ENCODE results near the gene C11orf24. TPM values are rescaled to one million over a fixed set of nuclear protein-coding genes. Genes with fewer than 3 reads are reported as not detected.

Gene C11orf24
- total and polyA plus RNA-seq, 2 donors (not counting 1 experiment from before 2014, with no cell fraction given), result 88.6 to 94.2 TPM

DNA sequence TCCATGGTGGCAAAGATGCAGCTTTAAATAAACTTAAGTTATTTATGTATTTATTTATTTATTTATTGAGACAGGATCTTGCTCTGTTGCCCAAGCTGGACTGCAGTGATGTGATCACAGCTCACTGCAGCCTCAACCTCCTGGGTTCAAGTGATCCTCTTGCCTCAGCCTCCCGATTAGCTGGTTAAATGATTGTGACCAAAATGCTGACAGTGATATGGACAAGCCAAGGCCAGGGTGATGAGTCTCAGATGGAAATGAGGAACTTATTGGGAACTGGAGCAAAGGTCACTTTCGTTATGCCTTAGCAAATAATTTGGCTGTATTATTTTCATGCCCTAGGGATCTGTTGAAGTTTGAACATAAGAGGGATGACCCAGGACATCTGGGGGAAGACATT lies 31.3 kb upstream of the C11orf24 start:
- no peak overlapping the region for H2AFZ ChIP-seq (ENCODE audit: insufficient read depth, low read depth, low read length, poor library complexity, severe bottlenecking)
- ChIA-PET CTCF (interaction anchor here (0.6 to 10.2 kb wide), 7 partner anchors 17 to 105 kb away, joined by 3 to 427 read pairs (median 3); no protein-coding TSS in a partner anchor), POLR2A (no interaction called here)
- no peaks in the 10 kb centered on the region for H3K9me3 Mint-ChIP-seq (ENCODE audit: insufficient read depth)
- no peak overlapping the region for H3K4me3 ChIP-seq (ENCODE audit: control extremely low read depth in 1 of 5, extremely low read depth in 1 of 5, insufficient read depth in 1 of 5, low read depth in 2 of 5, low read length in 4 of 5)
- H3K27ac Mint-ChIP-seq, result no peak overlapping the region
- no peaks in the 10 kb centered on the region for H3K36me3 ChIP-seq (replicated peaks in 1 of 2; ENCODE audit: control extremely low read depth in 1 of 2, control insufficient read depth in 1 of 2, extremely low read depth in 1 of 2, insufficient read depth in 2 of 2, low read length in 1 of 2)
- WGBS (ENCODE audit: insufficient coverage), result 90% methylated on average over 1 of the region's 2 CpGs
- TF ChIP-seq EZH2 (IDR thresholded peaks at IDR 0.05; ENCODE audit: borderline replicate concordance, insufficient read depth, low read depth, low read length, poor library complexity, severe bottlenecking), result no peak
- H3K79me2 ChIP-seq (ENCODE audit: control insufficient read depth, insufficient read depth, low read length), result no peaks in the 10 kb centered on the region
- H3K27me3 ChIP-seq (replicated peaks in 1 of 4; ENCODE audit: control extremely low read depth in 1 of 4, control insufficient read depth in 3 of 4, insufficient read depth in 4 of 4, low read length in 3 of 4), result no peaks in the 10 kb centered on the region
- H3K9me3 ChIP-seq (ENCODE audit: control extremely low read depth in 1 of 3, control insufficient read depth in 2 of 3, insufficient read depth in 1 of 3, low read length in 2 of 3), result peaks cover 0 to 8% (median 6%) of the 10 kb centered on the region in 3 donors
- peaks cover 0 to 19% of the 10 kb centered on the region in 2 donors for H3K4me1 ChIP-seq (ENCODE audit: control insufficient read depth in 2 of 2, insufficient read depth in 2 of 2, low read length in 2 of 2)
- no peaks in the 10 kb centered on the region for H3K27me3 Mint-ChIP-seq
- H4K20me1 ChIP-seq (ENCODE audit: control insufficient read depth, insufficient read depth, low read length, poor library complexity, severe bottlenecking), result no peaks in the 10 kb centered on the region
- no peak overlapping the region for H3K4me3 Mint-ChIP-seq
- intact Hi-C loops (cut with micrococcal nuclease), result no loop called here
- H3K4me2 ChIP-seq (replicated peaks; ENCODE audit: low read depth, low read length, poor library complexity, severe bottlenecking), result no peak overlapping the region
- peaks cover 11% of the 10 kb centered on the region for H3K4me1 Mint-ChIP-seq
- no peak overlapping the region for H3K9ac ChIP-seq (ENCODE audit: low read length)
- no peak for DNase-seq
- ATAC-seq (ENCODE audit: low read depth), result no peak
- no peak overlapping the region for H3K27ac ChIP-seq (ENCODE audit: low read length in 2 of 2)

DNA sequence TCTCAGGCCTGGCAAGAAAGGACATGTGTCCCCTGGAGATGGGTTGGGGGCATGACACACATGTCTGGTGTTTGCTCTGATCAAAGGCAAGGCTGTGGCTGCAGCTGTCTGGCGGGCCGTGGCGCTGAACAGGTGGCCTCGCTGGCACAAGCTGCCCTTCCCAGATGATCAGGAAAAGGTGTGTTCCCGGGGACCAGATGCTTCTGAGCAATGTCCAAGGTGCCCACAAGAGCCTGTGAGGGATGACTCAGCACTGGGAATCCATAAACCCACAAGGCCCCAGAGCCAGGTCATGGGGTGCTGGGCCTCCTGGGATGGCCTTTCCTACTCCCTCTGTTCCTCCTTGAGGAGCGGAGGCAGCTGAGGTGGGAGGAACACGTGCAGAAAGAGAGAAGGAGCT lies 30.9 kb upstream of the C11orf24 start:
- DNase-seq (no peak), ATAC-seq (ENCODE audit: low read depth) (no peak)
- H3K4me1 Mint-ChIP-seq, result peaks cover 14% of the 10 kb centered on the region
- POLR2A ChIA-PET, result no interaction called here
- H3K4me1 ChIP-seq (ENCODE audit: control insufficient read depth in 2 of 2, insufficient read depth in 2 of 2, low read length in 2 of 2), result peaks cover 4 to 23% of the 10 kb centered on the region in 2 donors
- intact Hi-C loops (cut with micrococcal nuclease), result no loop called here
- H3K27ac ChIP-seq (ENCODE audit: low read length in 2 of 2), result no peak overlapping the region
- CTCF ChIA-PET, result interaction anchor here (0.6 to 11.4 kb wide), 8 partner anchors 32 to 110 kb away, joined by 3 to 427 read pairs (median 4); partner anchors contain the start of gene C11orf24
- no peak overlapping the region for H3K4me3 ChIP-seq (ENCODE audit: control extremely low read depth in 1 of 5, extremely low read depth in 1 of 5, insufficient read depth in 1 of 5, low read depth in 2 of 5, low read length in 4 of 5)
- no peak overlapping the region for H3K27ac Mint-ChIP-seq
- H4K20me1 ChIP-seq (ENCODE audit: control insufficient read depth, insufficient read depth, low read length, poor library complexity, severe bottlenecking), result no peaks in the 10 kb centered on the region
- 22% methylated on average over 5 of the region's 7 CpGs for WGBS (ENCODE audit: insufficient coverage)
- no peaks in the 10 kb centered on the region for H3K27me3 ChIP-seq (replicated peaks in 1 of 4; ENCODE audit: control extremely low read depth in 1 of 4, control insufficient read depth in 3 of 4, insufficient read depth in 4 of 4, low read length in 3 of 4)
- no peaks in the 10 kb centered on the region for H3K79me2 ChIP-seq (ENCODE audit: control insufficient read depth, insufficient read depth, low read length)
- H2AFZ ChIP-seq (ENCODE audit: insufficient read depth, low read depth, low read length, poor library complexity, severe bottlenecking), result no peak overlapping the region
- no peak overlapping the region for H3K4me3 Mint-ChIP-seq
- H3K27me3 Mint-ChIP-seq, result no peaks in the 10 kb centered on the region
- no peak overlapping the region for H3K4me2 ChIP-seq (replicated peaks; ENCODE audit: low read depth, low read length, poor library complexity, severe bottlenecking)
- no peaks in the 10 kb centered on the region for H3K9me3 Mint-ChIP-seq (ENCODE audit: insufficient read depth)
- peaks cover 0 to 8% (median 6%) of the 10 kb centered on the region in 3 donors for H3K9me3 ChIP-seq (ENCODE audit: control extremely low read depth in 1 of 3, control insufficient read depth in 2 of 3, insufficient read depth in 1 of 3, low read length in 2 of 3)
- H3K36me3 ChIP-seq (replicated peaks in 1 of 2; ENCODE audit: control extremely low read depth in 1 of 2, control insufficient read depth in 1 of 2, extremely low read depth in 1 of 2, insufficient read depth in 2 of 2, low read length in 1 of 2), result no peaks in the 10 kb centered on the region
- no peak for TF ChIP-seq EZH2 (IDR thresholded peaks at IDR 0.05; ENCODE audit: borderline replicate concordance, insufficient read depth, low read depth, low read length, poor library complexity, severe bottlenecking)
- TF ChIP-seq, protein P1, sequence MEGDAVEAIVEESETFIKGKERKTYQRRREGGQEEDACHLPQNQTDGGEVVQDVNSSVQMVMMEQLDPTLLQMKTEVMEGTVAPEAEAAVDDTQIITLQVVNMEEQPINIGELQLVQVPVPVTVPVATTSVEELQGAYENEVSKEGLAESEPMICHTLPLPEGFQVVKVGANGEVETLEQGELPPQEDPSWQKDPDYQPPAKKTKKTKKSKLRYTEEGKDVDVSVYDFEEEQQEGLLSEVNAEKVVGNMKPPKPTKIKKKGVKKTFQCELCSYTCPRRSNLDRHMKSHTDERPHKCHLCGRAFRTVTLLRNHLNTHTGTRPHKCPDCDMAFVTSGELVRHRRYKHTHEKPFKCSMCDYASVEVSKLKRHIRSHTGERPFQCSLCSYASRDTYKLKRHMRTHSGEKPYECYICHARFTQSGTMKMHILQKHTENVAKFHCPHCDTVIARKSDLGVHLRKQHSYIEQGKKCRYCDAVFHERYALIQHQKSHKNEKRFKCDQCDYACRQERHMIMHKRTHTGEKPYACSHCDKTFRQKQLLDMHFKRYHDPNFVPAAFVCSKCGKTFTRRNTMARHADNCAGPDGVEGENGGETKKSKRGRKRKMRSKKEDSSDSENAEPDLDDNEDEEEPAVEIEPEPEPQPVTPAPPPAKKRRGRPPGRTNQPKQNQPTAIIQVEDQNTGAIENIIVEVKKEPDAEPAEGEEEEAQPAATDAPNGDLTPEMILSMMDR (IDR thresholded peaks at IDR 0.05), result no peak
- H3K9ac ChIP-seq (ENCODE audit: low read length), result no peak overlapping the region
